ENCODE measurements around the gene TRIM54.
A peak's percentile ranks its signal among the peaks of the same experiment; 100 is the strongest.
"Not testable (repeated sequence)": the region's sequence is repeated elsewhere in the genome, so short reads cannot be mapped to it uniquely, and the experiment has no call there.

The TRIM54 gene

DNA sequence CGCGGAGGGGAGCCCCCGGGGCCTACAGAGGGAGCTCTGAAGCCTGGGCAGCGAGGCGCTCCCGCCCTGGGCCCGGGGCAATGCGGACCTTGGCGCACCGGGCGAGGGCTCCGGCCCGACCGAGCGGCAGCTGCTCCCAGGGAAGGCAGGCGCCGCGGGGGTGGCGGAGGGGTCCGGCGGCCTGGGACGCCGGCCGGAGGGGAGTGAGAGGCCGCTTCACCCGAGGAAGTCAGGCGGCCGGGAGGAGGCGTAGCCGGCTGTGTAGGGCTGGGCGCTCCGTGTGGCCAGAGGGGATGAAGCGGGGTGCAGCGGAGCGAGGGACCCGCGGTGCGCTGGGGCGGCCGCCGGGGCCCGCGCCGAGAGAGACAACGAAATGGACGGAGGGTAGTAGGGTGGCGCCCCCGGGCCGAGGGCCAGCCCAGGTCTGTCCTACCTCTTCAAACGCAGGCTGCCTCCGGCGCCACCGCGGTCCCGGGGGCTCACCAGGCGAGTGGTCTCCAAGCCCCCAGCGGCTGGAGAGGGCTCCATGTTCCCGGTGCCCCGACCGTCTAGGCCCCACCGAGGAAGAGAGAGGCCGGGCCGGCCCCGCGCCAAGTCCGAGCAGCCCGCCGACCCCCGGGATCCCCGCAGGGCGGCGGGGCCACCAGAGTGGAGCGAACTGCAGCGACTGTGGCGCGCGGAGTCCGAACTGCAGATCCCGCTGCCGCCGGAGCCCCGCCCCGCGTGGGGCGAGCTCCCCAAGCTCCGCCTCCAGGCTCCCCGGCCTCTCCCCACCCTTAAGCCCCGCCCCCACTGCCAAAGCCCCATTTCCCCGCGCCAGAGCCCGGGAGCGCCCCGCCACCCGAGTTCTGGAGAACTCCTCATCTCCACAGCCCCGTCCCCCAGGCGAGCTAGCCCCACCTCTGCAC lies 19.6 kb upstream of the TRIM54 start, which contains the start of gene SLC30A3:
TSS of gene SLC30A3 (minus strand) at position 669 of the 908 bp plus-strand sequence. CDS start at position 528, 141 bp downstream.
- no peak within 1 kb of the TSS for H3K9ac ChIP-seq (ENCODE audit: low read length)
- H3K4me3 ChIP-seq (ENCODE audit: low read length) = peak within 1 kb of the TSS; percentile 54
- no peaks in the 10 kb centered on the region for H3K4me1 ChIP-seq (ENCODE audit: control insufficient read depth, insufficient read depth, low read length)
- H3K27ac ChIP-seq (ENCODE audit: low read depth, low read length) = no peak within 1 kb of the TSS
- H3K36me3 ChIP-seq (ENCODE audit: control insufficient read depth, insufficient read depth, low read length) = no peaks in the 10 kb centered on the region
- H3K27me3 ChIP-seq (ENCODE audit: control insufficient read depth, insufficient read depth, low read length) = peaks cover 43% of the 10 kb centered on the region

DNA sequence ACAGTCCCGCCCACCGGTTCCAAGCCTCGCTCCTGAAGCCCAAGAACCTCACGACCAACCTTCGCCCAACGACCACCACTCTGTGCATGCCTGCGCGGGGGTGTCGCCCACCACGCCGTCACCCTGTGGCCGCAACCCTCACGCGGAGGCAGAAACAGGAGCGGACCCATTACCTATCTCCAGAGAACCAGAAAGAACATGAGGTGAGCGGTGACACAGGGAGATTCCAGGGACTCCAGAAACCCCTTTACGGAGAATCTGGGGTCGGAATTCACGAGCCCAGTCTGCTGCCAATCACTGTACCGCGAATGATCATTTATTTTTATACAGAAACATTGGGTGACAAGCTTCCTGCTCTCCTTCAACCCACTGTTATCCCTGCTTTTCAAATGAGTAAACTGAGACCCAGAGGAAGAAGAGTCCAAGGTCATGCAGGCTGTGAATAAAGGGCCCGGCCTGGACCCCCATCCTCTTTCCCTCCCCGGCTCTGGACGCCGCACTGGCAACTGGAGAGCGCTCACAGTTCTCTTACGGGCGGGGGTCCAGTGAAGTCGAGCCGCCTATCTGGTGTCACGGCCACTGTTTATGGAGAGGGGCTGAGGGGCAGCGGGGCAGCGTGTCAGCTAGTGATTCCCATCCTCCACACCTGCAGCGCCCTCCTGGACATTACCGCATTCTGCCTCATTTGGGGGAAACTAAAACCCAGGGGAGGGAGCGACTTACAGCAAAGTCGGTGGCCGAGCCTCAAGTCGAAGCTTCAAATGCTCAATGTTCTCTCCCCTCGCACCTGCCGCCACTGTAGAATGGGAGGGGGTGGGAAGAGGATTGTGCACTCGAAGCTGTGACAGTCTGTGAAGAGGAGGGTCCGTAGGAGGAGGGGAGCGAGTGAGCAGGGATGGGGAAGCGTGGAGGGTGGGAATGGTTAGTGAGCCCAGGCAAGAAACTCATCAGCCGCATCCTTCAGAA lies 18.7 kb upstream of the TRIM54 start:
- H3K27ac ChIP-seq (ENCODE audit: low read depth, low read length) = no peak overlapping the region
- peaks cover 40% of the 10 kb centered on the region for H3K27me3 ChIP-seq (ENCODE audit: control insufficient read depth, insufficient read depth, low read length)

DNA sequence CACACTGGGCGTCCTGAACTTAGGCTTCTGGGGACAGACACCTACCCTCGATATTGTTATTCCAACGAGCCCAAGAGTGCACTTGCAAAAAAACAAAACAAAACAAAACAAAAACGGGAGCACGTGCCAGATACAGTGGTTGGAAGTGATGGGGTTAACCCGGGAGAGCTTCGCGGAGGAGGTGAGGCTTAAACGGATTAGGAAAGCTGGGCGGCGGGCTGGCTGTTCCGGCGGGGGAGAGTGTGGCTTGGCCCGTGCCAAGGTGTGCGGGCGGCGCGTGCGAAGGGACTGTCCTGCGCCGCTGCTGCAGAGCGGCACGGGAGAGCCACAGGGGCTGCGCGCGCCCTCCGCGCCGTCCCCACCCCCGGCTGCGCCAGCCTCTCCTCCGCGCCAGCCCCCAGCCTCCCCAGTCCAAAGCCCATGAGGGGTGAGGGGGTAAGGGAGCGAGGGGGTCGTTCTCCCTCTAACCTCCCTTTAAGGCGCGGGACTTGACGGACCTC lies 17.9 kb upstream of the TRIM54 start:
- Histone ChIP-seq H3K27ac (ENCODE audit: low read depth, low read length) (no peak overlapping the region), H3K27me3 (ENCODE audit: control insufficient read depth, insufficient read depth, low read length) (peaks cover 38% of the 10 kb centered on the region), H3K4me3 (ENCODE audit: low read length) (peak overlapping the region; percentile 43), H3K4me1 (ENCODE audit: control insufficient read depth, insufficient read depth, low read length) (no peaks in the 10 kb centered on the region), H3K9ac (ENCODE audit: low read length) (no peak overlapping the region), H3K36me3 (ENCODE audit: control insufficient read depth, insufficient read depth, low read length) (no peaks in the 10 kb centered on the region)

More for the DNA sequence above, 18.7 kb upstream of the TRIM54 start:
- Histone ChIP-seq H3K4me3 (ENCODE audit: low read length) (peak overlapping the region; percentile 54), H3K36me3 (ENCODE audit: control insufficient read depth, insufficient read depth, low read length) (no peaks in the 10 kb centered on the region), H3K9ac (ENCODE audit: low read length) (no peak overlapping the region), H3K4me1 (ENCODE audit: control insufficient read depth, insufficient read depth, low read length) (no peaks in the 10 kb centered on the region)

DNA sequence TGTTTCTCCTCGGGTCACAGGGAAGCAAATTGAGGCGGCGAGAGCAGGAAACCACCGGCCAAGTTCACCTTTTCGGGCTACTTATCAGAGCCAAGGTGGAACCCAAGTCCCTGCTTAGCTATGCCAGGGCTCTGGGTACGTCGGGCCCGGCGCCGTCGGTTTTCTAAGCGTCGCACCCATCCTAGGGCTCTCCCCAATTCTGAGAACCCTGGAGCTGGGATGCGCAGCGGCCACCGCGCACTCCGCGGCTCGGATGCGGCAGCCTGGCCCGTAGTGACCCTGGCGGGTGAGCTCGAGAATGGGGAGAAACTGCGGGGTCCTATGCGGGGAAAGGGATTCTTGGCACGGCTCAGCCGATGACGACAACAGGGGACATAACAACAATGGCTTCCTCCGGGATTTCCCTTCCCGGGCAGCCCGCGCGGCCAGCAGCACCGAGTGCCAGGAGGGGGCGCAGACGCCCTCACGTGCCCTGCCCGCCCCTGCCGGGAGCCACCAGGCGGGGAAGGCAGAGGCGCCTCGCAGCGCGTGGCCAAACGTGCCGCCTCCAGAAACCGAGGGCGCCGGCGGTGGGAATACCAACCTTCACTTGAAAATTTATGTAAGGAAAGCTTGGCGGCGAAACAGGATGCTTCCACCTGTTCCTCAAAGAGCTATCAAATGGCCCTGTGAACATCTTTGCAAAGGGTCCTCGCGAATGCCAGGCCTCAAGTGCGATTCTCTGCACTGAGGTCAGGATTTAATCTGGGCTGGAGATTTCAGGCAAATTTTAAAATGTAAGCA lies 17.3 kb upstream of the TRIM54 start:
- Histone ChIP-seq H3K4me3 (ENCODE audit: low read length) (peak overlapping the region; percentile 43), H3K27ac (ENCODE audit: low read depth, low read length) (no peak overlapping the region), H3K4me1 (ENCODE audit: control insufficient read depth, insufficient read depth, low read length) (no peaks in the 10 kb centered on the region), H3K9ac (ENCODE audit: low read length) (no peak overlapping the region), H3K27me3 (ENCODE audit: control insufficient read depth, insufficient read depth, low read length) (peaks cover 35% of the 10 kb centered on the region), H3K36me3 (ENCODE audit: control insufficient read depth, insufficient read depth, low read length) (no peaks in the 10 kb centered on the region)

DNA sequence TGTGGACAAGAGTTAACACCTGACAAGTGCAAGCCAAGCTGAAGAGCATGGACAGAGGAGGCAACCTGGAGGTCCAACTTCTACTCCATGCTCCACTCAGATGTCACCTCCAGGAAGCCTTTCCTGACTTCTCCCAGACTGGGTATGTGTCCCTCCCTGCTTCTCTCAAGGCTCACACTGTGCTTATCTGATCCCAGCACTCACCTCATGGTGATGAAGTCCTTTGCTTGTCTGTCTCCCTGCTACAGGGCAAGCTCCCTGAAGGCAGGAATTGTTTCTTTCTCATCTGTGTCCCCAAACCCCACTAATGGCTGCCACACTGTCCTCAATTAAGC lies 16.7 kb upstream of the TRIM54 start:
- no peak overlapping the region for H3K27ac ChIP-seq (ENCODE audit: low read depth, low read length)
- H3K4me3 ChIP-seq (ENCODE audit: low read length) = no peak overlapping the region
- H3K9ac ChIP-seq (ENCODE audit: low read length) = no peak overlapping the region
- no peaks in the 10 kb centered on the region for H3K4me1 ChIP-seq (ENCODE audit: control insufficient read depth, insufficient read depth, low read length)
- H3K36me3 ChIP-seq (ENCODE audit: control insufficient read depth, insufficient read depth, low read length) = no peaks in the 10 kb centered on the region
- peaks cover 30% of the 10 kb centered on the region for H3K27me3 ChIP-seq (ENCODE audit: control insufficient read depth, insufficient read depth, low read length)

DNA sequence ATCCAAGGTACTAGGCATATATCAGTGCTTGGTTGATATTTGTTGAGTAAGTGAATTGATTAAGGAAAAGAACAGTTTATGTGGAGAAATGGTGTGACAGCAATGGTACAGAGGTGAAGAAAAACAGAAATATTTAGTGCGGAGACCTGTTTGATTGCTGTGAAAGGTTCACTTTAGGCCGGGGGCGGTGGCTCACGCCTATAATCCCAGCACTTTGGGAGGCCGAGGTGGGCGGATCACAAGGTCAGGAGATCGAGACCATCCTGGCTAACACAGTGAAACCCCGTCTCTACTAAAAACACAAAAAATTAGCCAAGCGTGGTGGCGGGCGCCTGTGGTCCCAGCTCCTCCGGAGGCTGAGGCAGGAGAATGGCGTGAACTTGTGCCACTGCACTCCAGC lies 13.9 kb upstream of the TRIM54 start:
- peaks cover 14% of the 10 kb centered on the region for H3K27me3 ChIP-seq (ENCODE audit: control insufficient read depth, insufficient read depth, low read length)
- H3K27ac ChIP-seq (ENCODE audit: low read depth, low read length); H3K4me3 ChIP-seq (ENCODE audit: low read length); H3K36me3 ChIP-seq (ENCODE audit: control insufficient read depth, insufficient read depth, low read length); H3K9ac ChIP-seq (ENCODE audit: low read length); H3K4me1 ChIP-seq (ENCODE audit: control insufficient read depth, insufficient read depth, low read length): not testable (repeated sequence)

DNA sequence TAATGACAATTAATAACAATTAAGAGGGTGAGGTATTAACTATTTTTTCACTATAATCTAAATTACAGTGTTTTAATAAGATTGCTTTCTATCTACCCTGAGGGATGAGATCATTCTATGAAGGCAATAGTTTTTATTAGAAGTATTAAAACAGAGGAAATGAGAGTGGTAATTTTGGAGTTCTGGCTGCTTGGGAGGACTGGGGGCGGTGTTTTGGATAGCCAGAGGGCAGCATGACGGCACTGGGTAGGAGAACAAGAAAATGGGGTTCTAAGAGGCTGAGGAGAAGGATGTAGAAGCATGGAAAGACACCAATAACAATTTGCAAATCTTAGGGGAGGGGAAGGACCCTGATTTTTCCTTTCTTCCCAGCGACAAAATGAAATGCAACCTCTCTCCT lies 12.1 kb upstream of the TRIM54 start:
- Histone ChIP-seq H3K27me3 (ENCODE audit: control insufficient read depth, insufficient read depth, low read length) (no peaks in the 10 kb centered on the region), H3K4me3 (ENCODE audit: low read length) (no peak overlapping the region), H3K36me3 (ENCODE audit: control insufficient read depth, insufficient read depth, low read length) (no peaks in the 10 kb centered on the region), H3K4me1 (ENCODE audit: control insufficient read depth, insufficient read depth, low read length) (no peaks in the 10 kb centered on the region), H3K9ac (ENCODE audit: low read length) (no peak overlapping the region), H3K27ac (ENCODE audit: low read depth, low read length) (no peak overlapping the region)

DNA sequence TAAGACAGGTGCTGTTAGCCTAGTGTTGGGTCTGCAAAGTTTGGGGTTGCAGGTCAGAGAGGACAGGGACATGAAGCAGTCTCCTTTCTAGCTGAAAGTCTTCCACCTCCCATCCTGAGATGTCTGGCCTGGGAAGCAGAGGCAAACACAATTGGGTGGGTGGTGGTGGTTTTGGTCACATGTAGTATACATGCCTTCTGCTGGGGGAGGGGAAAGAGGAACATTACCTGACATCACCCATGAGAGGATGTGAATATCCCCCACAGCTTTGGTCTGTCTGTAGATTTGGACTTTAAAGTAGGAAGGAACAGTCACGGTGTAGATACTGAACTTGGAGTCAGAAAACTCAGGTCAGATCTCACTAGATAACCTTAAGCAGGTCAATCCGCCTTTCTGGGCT lies 11.6 kb upstream of the TRIM54 start:
- Histone ChIP-seq H3K27ac (ENCODE audit: low read depth, low read length) (no peak overlapping the region), H3K27me3 (ENCODE audit: control insufficient read depth, insufficient read depth, low read length) (no peaks in the 10 kb centered on the region), H3K4me3 (ENCODE audit: low read length) (no peak overlapping the region), H3K36me3 (ENCODE audit: control insufficient read depth, insufficient read depth, low read length) (no peaks in the 10 kb centered on the region), H3K9ac (ENCODE audit: low read length) (no peak overlapping the region), H3K4me1 (ENCODE audit: control insufficient read depth, insufficient read depth, low read length) (no peaks in the 10 kb centered on the region)

DNA sequence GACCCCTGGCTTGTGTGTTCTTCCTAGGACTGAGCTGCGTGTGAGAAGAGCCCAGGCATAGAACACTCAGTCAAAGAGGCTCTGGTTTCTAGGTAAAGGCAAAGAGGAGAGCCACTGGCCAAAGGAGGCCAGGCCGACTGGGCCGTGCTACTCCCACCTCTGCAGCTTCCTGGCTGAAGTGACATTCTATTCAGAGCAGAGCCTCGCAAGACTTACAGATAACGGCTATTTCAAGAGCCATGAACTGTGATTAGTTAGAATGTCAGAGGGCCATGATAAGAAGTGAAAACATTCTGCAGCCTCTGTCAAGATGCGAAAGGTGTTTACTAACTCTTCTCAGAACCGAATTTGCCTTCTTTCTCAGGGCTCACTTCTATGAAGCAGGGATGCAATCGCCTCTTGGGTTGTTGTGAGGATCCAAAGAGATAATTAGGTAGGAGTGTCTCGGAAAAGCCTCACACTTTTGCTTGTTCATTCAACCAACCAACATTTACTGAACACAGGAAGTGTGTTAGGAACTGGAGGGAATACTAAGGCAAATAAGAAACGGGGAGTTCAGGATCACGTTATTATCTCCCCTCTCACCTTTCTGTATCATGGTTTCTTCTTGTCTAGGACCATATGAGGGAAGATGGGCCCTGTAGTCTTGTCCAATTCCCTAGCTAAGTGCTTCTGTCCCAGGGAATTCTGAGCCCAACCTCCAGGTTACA lies 10.4 kb upstream of the TRIM54 start:
- H3K9ac ChIP-seq (ENCODE audit: low read length) = no peak overlapping the region
- no peak overlapping the region for H3K27ac ChIP-seq (ENCODE audit: low read depth, low read length)
- H3K4me1 ChIP-seq (ENCODE audit: control insufficient read depth, insufficient read depth, low read length) = no peaks in the 10 kb centered on the region
- H3K36me3 ChIP-seq (ENCODE audit: control insufficient read depth, insufficient read depth, low read length) = no peaks in the 10 kb centered on the region
- H3K4me3 ChIP-seq (ENCODE audit: low read length) = no peak overlapping the region
- H3K27me3 ChIP-seq (ENCODE audit: control insufficient read depth, insufficient read depth, low read length) = no peaks in the 10 kb centered on the region

DNA sequence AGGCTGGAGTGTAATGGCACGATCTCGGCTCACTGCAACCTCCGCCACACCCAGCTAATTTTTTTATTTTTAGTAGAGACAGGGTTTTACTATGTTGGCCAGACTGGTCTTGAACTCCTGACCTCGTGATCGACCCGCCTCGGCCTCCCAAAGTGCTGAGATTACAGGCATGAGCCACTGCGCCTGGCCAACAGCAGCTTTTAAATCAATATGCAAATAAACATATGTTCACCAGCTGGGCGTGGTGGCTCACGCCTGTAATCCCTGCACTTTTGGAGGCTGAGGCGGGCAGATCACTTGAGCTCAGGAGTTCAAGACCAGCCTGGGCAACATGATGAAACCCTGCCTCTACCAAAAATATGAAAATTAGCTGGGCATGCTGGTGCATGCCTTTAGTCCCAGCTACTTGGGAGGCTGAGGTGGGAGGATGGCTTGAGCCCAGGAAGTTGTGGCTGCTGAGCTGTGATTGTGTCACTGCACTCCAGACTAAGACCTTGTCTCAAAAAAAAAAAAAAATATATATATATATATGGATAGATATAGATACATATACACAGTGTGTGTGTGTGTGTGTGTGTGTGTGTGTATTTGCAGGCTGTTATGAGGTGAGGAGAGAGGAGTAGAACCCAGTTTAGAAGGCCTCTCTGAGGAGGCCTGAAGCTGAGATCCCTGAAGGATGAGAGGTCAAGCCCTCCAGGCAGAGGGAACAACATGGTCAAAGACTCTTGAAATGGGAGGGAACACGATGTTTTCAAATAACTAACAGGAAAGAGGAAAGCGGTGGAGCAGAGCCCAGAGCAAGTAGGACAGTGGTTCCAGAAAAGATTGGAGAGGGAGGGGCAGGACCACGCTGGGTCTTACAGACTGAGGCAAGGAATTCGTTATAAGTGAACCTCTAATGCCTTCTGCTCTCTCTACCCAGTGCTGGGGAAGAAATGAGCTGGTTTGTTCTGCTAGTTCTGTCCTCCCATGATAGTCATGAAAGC lies 9.4 kb upstream of the TRIM54 start:
- H3K27me3 ChIP-seq (ENCODE audit: control insufficient read depth, insufficient read depth, low read length); H3K27ac ChIP-seq (ENCODE audit: low read depth, low read length); H3K4me3 ChIP-seq (ENCODE audit: low read length); H3K36me3 ChIP-seq (ENCODE audit: control insufficient read depth, insufficient read depth, low read length); H3K4me1 ChIP-seq (ENCODE audit: control insufficient read depth, insufficient read depth, low read length); H3K9ac ChIP-seq (ENCODE audit: low read length): not testable (repeated sequence)

All from rectal smooth muscle tissue (tissue), 1 donor.